Ascending aorta (tissue), 2 donors: ENCODE measurements around the gene S100A10. TPM values are rescaled to one million over a fixed set of nuclear protein-coding genes. Genes with fewer than 3 reads are reported as not detected.

Experiments used
- DNase-seq, 2 donors: peaks; one replicate each; pipeline ENCODE4 v3.0.0-alpha.2; 2019; ENCODE audit warnings: low spot score in 2 of 2
- H3K27ac ChIP-seq, 2 donors: fragments of 200-600 bp; sonication (generic); one replicate each; pipeline ENCODE4 v1.5.1; 2016 to 2017; ENCODE audit warnings: mild to moderate bottlenecking in 1 of 2
- H3K27me3 ChIP-seq: fragments of 200-600 bp; sonication (generic); one replicate; pipeline ENCODE4 v1.5.1; 2017
- H3K36me3 ChIP-seq, 2 donors: fragments of 200-600 bp; sonication (generic); one replicate each; pipeline ENCODE4 v1.5.1; 2016
- H3K4me1 ChIP-seq, 2 donors: fragments of 200-600 bp; sonication (generic); one replicate each; pipeline ENCODE4 v1.5.1; 2016 to 2017; ENCODE audit warnings: mild to moderate bottlenecking in 1 of 2
- H3K4me3 ChIP-seq, 2 donors: fragments of 200-600 bp; sonication (generic); one replicate each; pipeline ENCODE4 v1.5.1; 2016 to 2017; ENCODE audit warnings: mild to moderate bottlenecking in 1 of 2
- H3K9me3 ChIP-seq, 2 donors: fragments of 200-600 bp; sonication (generic); one replicate each; pipeline ENCODE4 v1.5.1; 2016
- intact Hi-C: fragments of 100-400 bp; cut with DNase I; formaldehyde crosslinking; loops from one replicate; pipeline ENCODE4 v1.15.1; 2023
- total RNA-seq: library from RNA; depleted of rRNA; stranded (reverse); fragments of >200 nt; gene quantifications from one replicate; pipeline ENCODE4 v1.1.0, GENCODE V29; 2016
- TF ChIP-seq, protein P1 (sequence below), 3 experiments: fragments of 200-600 bp in 2 of 3; fragments of 450-650 bp in 1 of 3; sonication (generic) in 2 of 3; IDR thresholded peaks; one replicate each; pipeline ENCODE4 v1.5.1; 2016 to 2019; ENCODE audit warnings: antibody characterized with exemption in 3 of 3, mild to moderate bottlenecking in 1 of 3, moderate library complexity in 1 of 3

The S100A10 gene
- total RNA-seq, 1 donor from 2014 or later: 25.8 TPM

DNA sequence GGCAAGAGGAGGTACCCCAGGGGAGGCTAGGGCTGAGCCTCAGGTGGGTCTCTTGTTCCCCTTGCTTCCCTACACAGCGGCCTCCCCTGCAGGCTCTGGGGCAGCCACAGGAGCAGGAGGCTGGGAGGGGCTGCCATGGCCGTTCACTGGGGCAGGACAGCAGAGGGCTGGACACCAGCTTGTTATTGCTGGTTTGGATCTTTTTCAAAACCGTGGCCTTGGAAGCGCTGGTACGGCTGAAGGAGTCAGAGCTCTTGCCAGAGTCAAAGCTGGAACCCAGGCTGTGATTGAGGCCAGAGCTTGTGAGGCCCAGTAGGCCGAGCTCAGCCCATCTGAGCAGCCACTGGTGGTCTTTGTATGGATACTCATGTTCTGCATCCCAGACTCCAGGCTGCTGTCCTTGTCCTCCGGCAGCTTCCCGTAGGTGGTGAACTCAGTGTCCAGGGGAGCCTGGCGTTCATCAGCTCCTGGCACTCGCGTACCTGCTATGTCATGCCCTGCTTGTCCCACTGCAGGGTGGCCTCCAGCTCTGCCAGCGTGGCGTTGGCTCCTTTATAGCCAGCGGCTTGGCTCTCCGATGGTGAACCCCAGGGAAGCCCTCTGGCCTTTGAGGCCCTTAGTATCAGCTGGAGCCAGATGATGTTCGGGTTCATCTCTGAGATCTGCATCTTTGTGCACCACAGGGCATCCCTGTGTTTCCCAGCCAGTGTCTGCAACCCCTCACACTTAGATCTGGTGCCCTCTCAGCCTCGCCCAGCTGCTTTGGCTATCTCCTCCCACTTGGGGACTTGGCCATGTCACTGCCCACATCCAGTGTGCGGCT, 44.1 kb downstream of the S100A10 start:
- Histone ChIP-seq H3K9me3 (no peaks in the 10 kb centered on the region), H3K27ac (no peak overlapping the region), H3K4me3 (no peak overlapping the region), H3K27me3 (no peaks in the 10 kb centered on the region), H3K36me3 (no peaks in the 10 kb centered on the region), H3K4me1 (peaks cover 0 to 18% of the 10 kb centered on the region in 2 donors)
- TF ChIP-seq, protein P1, sequence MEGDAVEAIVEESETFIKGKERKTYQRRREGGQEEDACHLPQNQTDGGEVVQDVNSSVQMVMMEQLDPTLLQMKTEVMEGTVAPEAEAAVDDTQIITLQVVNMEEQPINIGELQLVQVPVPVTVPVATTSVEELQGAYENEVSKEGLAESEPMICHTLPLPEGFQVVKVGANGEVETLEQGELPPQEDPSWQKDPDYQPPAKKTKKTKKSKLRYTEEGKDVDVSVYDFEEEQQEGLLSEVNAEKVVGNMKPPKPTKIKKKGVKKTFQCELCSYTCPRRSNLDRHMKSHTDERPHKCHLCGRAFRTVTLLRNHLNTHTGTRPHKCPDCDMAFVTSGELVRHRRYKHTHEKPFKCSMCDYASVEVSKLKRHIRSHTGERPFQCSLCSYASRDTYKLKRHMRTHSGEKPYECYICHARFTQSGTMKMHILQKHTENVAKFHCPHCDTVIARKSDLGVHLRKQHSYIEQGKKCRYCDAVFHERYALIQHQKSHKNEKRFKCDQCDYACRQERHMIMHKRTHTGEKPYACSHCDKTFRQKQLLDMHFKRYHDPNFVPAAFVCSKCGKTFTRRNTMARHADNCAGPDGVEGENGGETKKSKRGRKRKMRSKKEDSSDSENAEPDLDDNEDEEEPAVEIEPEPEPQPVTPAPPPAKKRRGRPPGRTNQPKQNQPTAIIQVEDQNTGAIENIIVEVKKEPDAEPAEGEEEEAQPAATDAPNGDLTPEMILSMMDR (IDR thresholded peaks at IDR 0.05): no peak
- no peak for DNase-seq
- intact Hi-C loops: no loop called here

DNA sequence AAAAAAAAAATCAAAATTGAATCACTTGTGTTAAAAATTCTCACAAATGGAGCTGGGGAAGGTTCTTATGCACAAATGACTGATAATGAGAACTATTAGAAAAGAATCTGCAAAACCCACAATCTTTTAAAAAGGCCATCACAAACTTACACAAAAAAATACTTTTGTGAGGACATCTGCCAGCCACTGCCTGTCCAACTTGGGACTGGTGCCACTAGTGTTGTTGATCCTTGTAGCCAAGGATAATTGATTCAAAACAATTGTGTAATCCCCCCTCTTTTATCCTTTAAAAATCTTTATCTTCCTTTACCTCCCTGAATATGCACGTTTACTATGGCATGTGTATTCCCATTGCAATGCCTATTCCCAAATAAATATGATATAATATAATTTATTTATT, 45.2 kb downstream of the S100A10 start:
- intact Hi-C loops: no loop called here
- TF ChIP-seq, protein P1 (IDR thresholded peaks at IDR 0.05): no peak
- Histone ChIP-seq H3K27ac (no peak overlapping the region), H3K4me1 (peaks cover 0 to 26% of the 10 kb centered on the region in 2 donors), H3K4me3 (no peak overlapping the region), H3K27me3 (no peaks in the 10 kb centered on the region), H3K36me3 (no peaks in the 10 kb centered on the region), H3K9me3 (no peaks in the 10 kb centered on the region)
- DNase-seq: no peak

DNA sequence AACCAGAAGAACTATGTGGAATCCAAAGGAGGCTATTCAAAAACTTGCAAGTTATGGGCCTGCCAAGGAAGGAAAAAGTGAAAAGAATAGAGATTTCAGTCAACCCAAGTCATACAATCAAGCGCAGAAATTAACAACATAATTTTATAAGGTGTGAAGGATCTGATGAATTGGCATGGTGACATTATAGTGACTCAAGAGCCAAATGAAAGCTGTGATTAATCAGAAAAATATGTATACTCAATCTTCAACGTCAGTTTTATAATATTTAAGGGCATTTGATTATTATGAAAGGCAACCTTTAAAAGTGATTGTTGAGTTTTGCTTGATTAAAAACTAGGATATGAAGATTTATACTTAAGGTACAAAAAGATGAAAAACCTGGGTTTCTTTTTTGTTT, 46.5 kb downstream of the S100A10 start:
- no peaks in the 10 kb centered on the region for H3K36me3 ChIP-seq
- H3K27me3 ChIP-seq: no peaks in the 10 kb centered on the region
- intact Hi-C loops: no loop called here
- peaks cover 0 to 26% of the 10 kb centered on the region in 2 donors for H3K4me1 ChIP-seq
- H3K27ac ChIP-seq: peak overlapping the region in 1 of 2 donors; percentile 82
- no peaks in the 10 kb centered on the region for H3K9me3 ChIP-seq
- TF ChIP-seq, protein P1 (IDR thresholded peaks at IDR 0.05): no peak
- no peak overlapping the region for H3K4me3 ChIP-seq
- no peak for DNase-seq

DNA sequence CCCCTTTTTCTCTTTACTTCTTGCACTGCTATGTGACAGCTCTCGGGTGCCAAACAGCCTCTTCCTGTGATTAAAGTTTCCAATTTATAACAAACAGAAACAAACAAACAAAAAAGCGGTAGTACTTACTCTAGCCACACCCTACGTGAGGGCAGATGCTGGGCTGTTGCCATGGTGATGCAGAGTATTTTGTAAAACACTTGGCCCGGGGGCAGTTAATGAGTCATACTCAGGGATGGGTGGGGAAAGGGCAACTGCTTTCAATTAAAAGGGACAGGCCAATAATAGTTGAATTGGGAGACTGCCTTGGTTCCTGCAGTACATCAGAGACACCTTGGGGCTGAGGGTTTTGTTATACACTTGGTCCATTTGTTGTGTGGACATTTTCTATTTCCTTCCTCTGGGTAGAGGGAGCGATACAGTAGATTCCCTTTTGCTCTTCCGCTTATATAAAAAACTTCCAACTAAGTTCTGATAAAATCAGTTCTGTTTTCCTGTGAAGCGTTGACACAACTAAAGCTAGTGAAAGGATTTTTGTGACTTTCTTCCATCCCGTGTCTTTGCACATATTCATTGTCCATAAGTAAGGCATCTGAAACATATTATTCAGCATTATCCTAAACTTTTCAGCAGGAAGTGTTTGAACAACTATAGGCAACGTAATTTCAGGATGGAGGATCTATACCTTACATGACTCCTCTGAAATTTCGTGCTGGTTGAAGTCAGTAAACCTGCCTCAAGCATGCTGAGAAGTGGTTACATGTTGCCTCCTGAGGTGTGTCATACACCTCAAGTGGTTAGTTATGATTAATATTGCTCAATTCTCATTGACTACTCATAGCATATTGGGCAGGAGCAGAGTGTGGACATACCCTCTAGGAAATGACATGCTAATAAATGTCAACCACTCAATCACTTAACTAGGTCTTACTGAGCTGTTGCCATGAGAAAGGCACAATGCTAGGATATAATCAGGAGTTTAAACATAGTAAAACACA, 47.6 kb downstream of the S100A10 start:
- peak overlapping the region in 1 of 2 donors; percentile 3 for H3K4me3 ChIP-seq
- no peaks in the 10 kb centered on the region for H3K27me3 ChIP-seq
- intact Hi-C loops: loop anchor here (2.0 kb wide), 1 partner anchor 47 kb away; the partner anchor contains the start of gene S100A10
- peak; percentile 78 to 95 for DNase-seq
- H3K9me3 ChIP-seq: no peaks in the 10 kb centered on the region
- peak overlapping the region; percentile 72 to 82 for H3K27ac ChIP-seq
- peaks cover 0 to 32% of the 10 kb centered on the region in 2 donors for H3K4me1 ChIP-seq
- no peaks in the 10 kb centered on the region for H3K36me3 ChIP-seq
- TF ChIP-seq, protein P1 (IDR thresholded peaks at IDR 0.05): peak in 1 of 3 experiments; percentile 8

DNA sequence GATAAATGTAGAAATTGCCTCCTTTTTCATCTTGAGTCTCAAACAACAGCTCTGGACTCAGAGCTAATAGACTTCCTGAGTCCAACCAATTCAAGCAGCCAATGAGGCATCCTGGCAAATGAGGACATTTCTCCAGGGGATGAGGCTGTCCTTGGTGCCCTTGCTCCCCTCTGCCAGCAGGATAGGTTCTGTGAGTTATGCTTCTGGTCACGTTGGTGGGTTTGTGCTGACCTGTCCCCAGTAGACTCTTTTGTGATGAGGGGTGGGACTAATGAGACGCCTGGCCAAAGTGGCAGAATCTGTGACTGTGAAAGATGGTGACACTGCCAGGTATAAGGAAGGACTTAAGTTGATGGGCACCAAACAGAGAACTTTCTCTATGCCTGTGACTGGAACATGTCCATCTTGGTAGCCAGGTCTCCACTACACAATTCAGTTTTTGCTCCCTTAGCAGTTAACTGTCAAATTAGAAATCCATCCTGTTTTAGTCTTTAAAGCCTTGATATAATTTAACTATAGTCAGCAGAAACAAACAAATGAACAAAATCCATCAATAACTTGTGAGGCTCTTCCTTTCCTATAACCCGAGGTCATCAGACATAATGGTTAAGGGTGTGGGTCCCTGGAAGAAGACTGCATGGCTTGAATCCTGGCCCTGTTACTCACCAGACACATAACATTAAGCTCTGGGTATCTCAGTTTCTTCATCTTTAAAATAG, 48.6 kb downstream of the S100A10 start:
- Histone ChIP-seq H3K27me3 (no peaks in the 10 kb centered on the region), H3K9me3 (no peaks in the 10 kb centered on the region), H3K4me1 (peaks cover 0 to 36% of the 10 kb centered on the region in 2 donors), H3K27ac (peak overlapping the region; percentile 72 to 82), H3K36me3 (no peaks in the 10 kb centered on the region), H3K4me3 (no peak overlapping the region)
- intact Hi-C loops: loop anchor here (2.0 kb wide), 1 partner anchor 48 kb away; the partner anchor contains the start of gene S100A10
- no peak for DNase-seq
- TF ChIP-seq, protein P1 (IDR thresholded peaks at IDR 0.05): no peak
